Psoas muscle (tissue), 8 donors: ENCODE measurements around the gene SCRG1. TPM values are rescaled to one million over a fixed set of nuclear protein-coding genes. Genes with fewer than 3 reads are reported as not detected.

Experiments used
- ATAC-seq, 4 donors: fragments of 200-7000 bp; cut with Tn5 transposase; one replicate each; pipeline ENCODE4 v1.9.1; 2020; ENCODE audit warnings: moderate library complexity in 3 of 4, mild to moderate bottlenecking in 2 of 4
- DNase-seq, 2 donors: peaks; one replicate each; pipeline ENCODE4 v3.0.0-alpha.2; 2020
- H3K27ac ChIP-seq: fragments of 200-600 bp; one replicate; pipeline ENCODE4 v1.8.0; 2022
- H3K27me3 ChIP-seq, 3 donors: fragments of 200-600 bp in 1 of 3; one replicate each; pipeline versions ENCODE4 v1.6.1 to v1.8.0; 2013 to 2022; ENCODE audit warnings: low read length in 2 of 3, mild to moderate bottlenecking in 2 of 3, moderate library complexity in 1 of 3; ENCODE audit not compliant: insufficient read depth in 3 of 3
- H3K36me3 ChIP-seq, 2 donors: fragments of 200-600 bp in 1 of 2; one replicate each; pipeline versions ENCODE4 v1.6.1 to v1.8.0; 2013 to 2022; ENCODE audit warnings: low read depth in 1 of 2, mild to moderate bottlenecking in 1 of 2, moderate library complexity in 1 of 2; ENCODE audit not compliant: insufficient read depth in 1 of 2
- H3K4me1 ChIP-seq: fragments of 200-600 bp; one replicate; pipeline ENCODE4 v1.8.0; 2022
- H3K4me3 ChIP-seq: fragments of 200-600 bp; one replicate; pipeline ENCODE4 v1.8.0; 2022; ENCODE audit warnings: mild to moderate bottlenecking
- H3K9me3 ChIP-seq: fragments of 200-600 bp; one replicate; pipeline ENCODE4 v1.8.0; 2022
- WGBS, 3 donors: extraction: QIAGEN DNeasy Blood & Tissue Kit; methylation state at CpG; one replicate each; pipeline versions ENCODE4 v1.1.6 to v1.1.7; 2013; 5-methylcytosine and 5-hydroxymethylcytosine counted together
- intact Hi-C, 2 donors: fragments of 100-400 bp; cut with DNase I; formaldehyde crosslinking; loops; one replicate each; pipeline versions ENCODE4 v1.11.0 to v1.14.2; 2022
- polyA plus RNA-seq, 3 donors: library from polyadenylated mRNA; stranded (reverse); fragments of 200-250 nt; gene quantifications; one replicate each; pipeline ENCODE4 v1.2.3, GENCODE V29; 2013
- total RNA-seq, 4 donors: library from RNA; stranded (reverse); fragmentation: NEBNext Ultra II Directional in 2 of 4; extraction: Animal tissue kit (Norgen Biotek cat#: 25700) in 2 of 4; gene quantifications; one replicate each; pipeline versions ENCODE4 v1.2.1 to v1.2.4, GENCODE V29; 2021 to 2023
- TF ChIP-seq, protein P1 (sequence below): fragments of 200-600 bp; IDR thresholded peaks from one replicate; pipeline ENCODE4 v1.8.0; 2022; ENCODE audit warnings: antibody characterized with exemption
- donor health status: healthy with polysubstance abuse.
- donor health status: DM: no; HTN: no; CAD: no; lungs with moderate emphysema.
- donor health status: Bipolar disorder and iron deficiency.
- donor health status: healthy.
- donor health status: DM: yes; HTN: yes; CAD: no.
- donor health status: DM: no; HTN: no; CAD: no.
- donor health status: DM: no; HTN: no; CAD: no.
- donor health status: DM: yes; HTN: yes; CAD: no.

Gene SCRG1
- total and polyA plus RNA-seq, 7 donors: 0.01 to 0.19 (median 0.03) TPM; not detected in 4

DNA sequence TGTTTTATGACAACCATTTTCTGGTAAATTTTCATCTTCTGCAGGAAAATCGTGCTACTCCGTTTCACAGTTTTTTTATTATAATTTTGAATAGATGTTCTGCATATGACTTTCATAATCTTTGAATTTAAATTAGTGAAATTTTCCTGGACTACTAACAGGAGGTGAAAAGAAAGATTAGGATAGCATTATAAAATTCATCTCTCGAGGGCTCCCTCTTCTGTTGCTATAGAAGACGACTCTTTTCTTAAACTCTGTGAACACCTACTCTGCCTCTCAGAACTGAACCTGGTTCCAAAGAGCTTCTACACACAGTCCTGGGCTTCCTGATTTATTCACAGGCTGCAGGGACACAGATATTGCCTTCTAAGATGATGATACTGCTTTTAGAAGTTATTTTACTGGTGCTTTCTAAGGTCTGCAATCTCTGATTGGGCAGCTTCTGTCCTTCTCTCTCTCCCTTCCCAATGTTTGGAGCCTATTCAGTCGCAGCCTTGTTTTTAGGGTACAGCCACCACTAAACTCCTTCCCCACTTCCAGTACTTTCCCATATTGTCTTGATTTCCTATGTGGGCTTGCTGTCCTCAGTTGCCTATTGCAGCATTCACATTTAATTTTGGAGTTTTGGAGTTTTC, 38.2 kb downstream of the SCRG1 start:
- H3K4me3 ChIP-seq: no peak overlapping the region
- H3K36me3 ChIP-seq: no peaks in the 10 kb centered on the region
- H3K27me3 ChIP-seq: no peaks in the 10 kb centered on the region
- TF ChIP-seq, protein P1, sequence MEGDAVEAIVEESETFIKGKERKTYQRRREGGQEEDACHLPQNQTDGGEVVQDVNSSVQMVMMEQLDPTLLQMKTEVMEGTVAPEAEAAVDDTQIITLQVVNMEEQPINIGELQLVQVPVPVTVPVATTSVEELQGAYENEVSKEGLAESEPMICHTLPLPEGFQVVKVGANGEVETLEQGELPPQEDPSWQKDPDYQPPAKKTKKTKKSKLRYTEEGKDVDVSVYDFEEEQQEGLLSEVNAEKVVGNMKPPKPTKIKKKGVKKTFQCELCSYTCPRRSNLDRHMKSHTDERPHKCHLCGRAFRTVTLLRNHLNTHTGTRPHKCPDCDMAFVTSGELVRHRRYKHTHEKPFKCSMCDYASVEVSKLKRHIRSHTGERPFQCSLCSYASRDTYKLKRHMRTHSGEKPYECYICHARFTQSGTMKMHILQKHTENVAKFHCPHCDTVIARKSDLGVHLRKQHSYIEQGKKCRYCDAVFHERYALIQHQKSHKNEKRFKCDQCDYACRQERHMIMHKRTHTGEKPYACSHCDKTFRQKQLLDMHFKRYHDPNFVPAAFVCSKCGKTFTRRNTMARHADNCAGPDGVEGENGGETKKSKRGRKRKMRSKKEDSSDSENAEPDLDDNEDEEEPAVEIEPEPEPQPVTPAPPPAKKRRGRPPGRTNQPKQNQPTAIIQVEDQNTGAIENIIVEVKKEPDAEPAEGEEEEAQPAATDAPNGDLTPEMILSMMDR: peak; percentile 18
- intact Hi-C loops: no loop called here
- no peaks in the 10 kb centered on the region for H3K9me3 ChIP-seq
- DNase-seq (no peak), ATAC-seq (no peak)
- H3K4me1 ChIP-seq: no peaks in the 10 kb centered on the region
- WGBS, 3 donors: 60 to 62% (median 62%) methylated on average over 5 of the region's 5 CpGs
- H3K27ac ChIP-seq: no peak overlapping the region

DNA sequence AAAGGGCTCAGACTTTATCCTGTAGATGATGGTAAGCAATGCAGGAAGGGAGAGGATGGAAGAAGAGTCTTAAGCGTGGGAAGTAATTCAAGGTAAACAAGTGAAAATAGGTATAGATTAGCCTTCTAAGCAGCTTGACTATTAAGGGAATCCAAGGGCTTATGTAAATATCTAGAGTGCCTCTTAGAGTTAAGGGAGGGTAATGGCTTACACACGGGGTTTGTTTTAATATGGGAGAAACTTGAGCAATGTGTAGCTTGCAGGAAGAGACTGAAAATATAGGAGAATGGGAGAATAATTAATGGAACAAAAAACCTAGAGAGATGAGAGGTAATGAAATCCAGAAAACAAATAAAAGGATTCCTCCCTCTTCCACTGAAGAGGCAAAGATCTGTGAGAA, 41.0 kb downstream of the SCRG1 start:
- whole genome bisulfite sequencing, 3 donors: 71 to 75% (median 72%) methylated on average over 2 of the region's 2 CpGs
- TF ChIP-seq, protein P1: no peak

DNA sequence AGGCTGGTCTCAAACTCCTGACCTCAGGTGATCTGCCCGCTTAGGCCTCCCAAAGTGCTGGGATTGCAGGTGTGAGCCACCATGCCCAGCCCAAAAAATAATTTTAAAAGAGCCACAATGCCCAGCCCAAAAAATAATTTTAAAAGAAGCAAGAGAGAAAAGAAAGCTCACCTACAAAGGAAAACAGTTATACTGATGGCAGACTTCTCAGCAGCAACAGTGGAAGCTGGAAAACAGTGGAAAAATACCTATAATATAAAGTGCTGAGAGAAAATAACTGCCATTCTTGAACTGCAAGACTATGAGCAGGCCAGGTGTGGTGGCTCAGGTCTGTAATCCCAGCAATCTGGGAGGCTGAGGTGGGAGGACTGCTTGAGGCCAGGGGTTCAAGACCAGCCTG, 51.4 kb downstream of the SCRG1 start:
- Histone ChIP-seq H3K36me3 (no peaks in the 10 kb centered on the region), H3K27ac (no peak overlapping the region), H3K9me3 (no peaks in the 10 kb centered on the region), H3K4me3 (no peak overlapping the region), H3K4me1 (no peaks in the 10 kb centered on the region), H3K27me3 (no peaks in the 10 kb centered on the region)
- TF ChIP-seq, protein P1: no peak
- 100% methylated on average over 1 of the region's 1 CpG for WGBS, 3 donors
- intact Hi-C loops: no loop called here
- ATAC-seq (no peak), DNase-seq (no peak)

More for the DNA sequence above, 41.0 kb downstream of the SCRG1 start:
- Histone ChIP-seq H3K27ac (no peak overlapping the region), H3K9me3 (no peaks in the 10 kb centered on the region), H3K27me3 (no peaks in the 10 kb centered on the region), H3K4me3 (no peak overlapping the region), H3K36me3 (no peaks in the 10 kb centered on the region), H3K4me1 (no peaks in the 10 kb centered on the region)
- intact Hi-C loops: loop anchor here in 1 of 2 donors (2.0 kb wide), 1 partner anchor 17 kb away; no protein-coding TSS in a partner anchor
- DNase-seq (no peak), ATAC-seq (no peak)

DNA sequence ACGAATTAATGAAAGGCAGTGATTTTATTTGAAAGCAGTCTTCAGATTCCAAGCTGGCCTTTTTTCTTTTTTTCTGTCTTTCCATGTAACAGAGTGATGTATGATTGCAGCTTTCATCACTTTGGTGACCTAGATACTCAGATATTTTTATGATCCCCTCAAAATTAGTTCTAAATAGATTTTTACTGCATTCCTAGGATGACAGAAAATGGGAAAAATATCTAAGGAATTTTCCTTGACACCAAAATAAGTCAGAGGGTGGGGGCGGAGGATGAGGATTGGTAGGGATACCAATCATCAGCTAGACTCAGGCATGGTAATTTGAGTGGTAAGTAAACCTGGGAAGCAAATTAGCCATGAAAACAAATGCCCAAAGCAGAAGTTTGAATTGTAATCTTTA, 52.8 kb downstream of the SCRG1 start:
- no peak overlapping the region for H3K27ac ChIP-seq
- intact Hi-C loops: no loop called here
- H3K36me3 ChIP-seq: no peaks in the 10 kb centered on the region
- no peak overlapping the region for H3K4me3 ChIP-seq
- no peaks in the 10 kb centered on the region for H3K4me1 ChIP-seq
- DNase-seq (no peak), ATAC-seq (no peak)
- WGBS, 3 donors: 34 to 72% (median 60%) methylated on average over 2 of the region's 2 CpGs
- TF ChIP-seq, protein P1: no peak
- no peaks in the 10 kb centered on the region for H3K27me3 ChIP-seq
- H3K9me3 ChIP-seq: no peaks in the 10 kb centered on the region

DNA sequence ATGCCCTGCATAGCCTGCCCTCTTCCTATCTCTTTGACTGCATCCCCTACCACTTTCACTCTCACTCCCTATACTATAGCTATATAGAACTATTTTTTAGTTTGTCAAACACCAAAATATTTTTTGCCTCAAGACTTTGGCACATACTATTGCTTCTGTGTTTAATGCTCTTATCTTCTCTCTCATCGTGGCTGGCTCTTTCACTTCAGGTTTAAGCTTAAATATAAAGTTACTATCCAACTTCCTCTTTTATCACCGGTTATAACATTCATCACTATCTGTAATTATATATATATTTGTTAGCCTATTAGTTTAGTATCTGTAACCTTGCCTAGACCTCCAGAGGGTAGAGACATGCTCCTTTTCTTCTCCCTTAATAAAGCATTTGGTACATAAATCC, 53.3 kb downstream of the SCRG1 start:
- no peak overlapping the region for H3K4me3 ChIP-seq
- intact Hi-C loops: no loop called here
- H3K27me3 ChIP-seq: no peaks in the 10 kb centered on the region
- H3K4me1 ChIP-seq: no peaks in the 10 kb centered on the region
- H3K9me3 ChIP-seq: no peaks in the 10 kb centered on the region
- no peak for DNase-seq
- 73 to 83% (median 82%) methylated on average over 2 of the region's 2 CpGs for WGBS, 3 donors
- TF ChIP-seq, protein P1: no peak
- ATAC-seq: no peak
- no peaks in the 10 kb centered on the region for H3K36me3 ChIP-seq
- H3K27ac ChIP-seq: no peak overlapping the region
